HepG2 (cell line): Measurements from ENCODE around the gene HRH3. TPM values are rescaled to one million over a fixed set of nuclear protein-coding genes. Genes with fewer than 3 reads are reported as not detected.

ENCODE experiments used
- FOXA3 ChIP-seq: IDR thresholded peaks from 2 replicates; pipeline ENCODE4 v1.6.1; 2016; ENCODE audit warnings: missing genetic modification reagents, missing compliant biosample characterization
- FOXO1 ChIP-seq: sonication (generic); formaldehyde crosslinking; IDR thresholded peaks from 2 replicates; pipeline ENCODE4 v1.4.0; 2020; ENCODE audit warnings: missing genetic modification reagents
- HNF1A ChIP-seq, 2 experiments: sonication (generic) in 1 of 2; formaldehyde crosslinking in 1 of 2; IDR thresholded peaks; 2 replicates each; pipeline versions ENCODE4 v1.4.0 to v1.6.1; 2016 to 2020; ENCODE audit warnings: borderline replicate concordance in 1 of 2, low read depth in 1 of 2, mild to moderate bottlenecking in 1 of 2, missing genetic modification reagents in 1 of 2
- HNF1B ChIP-seq: sonication (generic); formaldehyde crosslinking; IDR thresholded peaks from 2 replicates; pipeline ENCODE4 v1.5.1; 2020; ENCODE audit warnings: mild to moderate bottlenecking, moderate library complexity, missing genetic modification reagents
- IKZF1 ChIP-seq: fragments of 450-650 bp; IDR thresholded peaks from 2 replicates; pipeline ENCODE4 v1.7.1; 2016
- KDM4B ChIP-seq: sonication (generic); formaldehyde crosslinking; IDR thresholded peaks from 2 replicates; pipeline ENCODE4 v1.4.0; 2020; ENCODE audit warnings: missing genetic modification reagents
- LCORL ChIP-seq, 2 experiments: fragments of 450-650 bp in 1 of 2; sonication (generic) in 1 of 2; formaldehyde crosslinking in 1 of 2; IDR thresholded peaks; 2 replicates each; pipeline versions ENCODE4 v1.5.0 to v1.6.1; 2017 to 2020; ENCODE audit warnings: antibody characterized with exemption in 1 of 2, missing genetic modification reagents in 1 of 2
- MED13 ChIP-seq: sonication (generic); formaldehyde crosslinking; IDR thresholded peaks from 2 replicates; pipeline ENCODE4 v1.5.0; 2020; ENCODE audit warnings: missing genetic modification reagents
- NRL ChIP-seq: sonication (generic); formaldehyde crosslinking; IDR thresholded peaks from 2 replicates; pipeline ENCODE4 v1.5.0; 2020; ENCODE audit warnings: missing genetic modification reagents, mild to moderate bottlenecking, moderate library complexity, borderline replicate concordance
- SMAD9 ChIP-seq: sonication (generic); formaldehyde crosslinking; IDR thresholded peaks from 2 replicates; pipeline ENCODE4 v1.5.1; 2020; ENCODE audit warnings: mild to moderate bottlenecking, missing genetic modification reagents
- ZNF17 ChIP-seq: sonication (generic); formaldehyde crosslinking; IDR thresholded peaks from 2 replicates; pipeline ENCODE4 v1.5.0; 2020; ENCODE audit warnings: mild to moderate bottlenecking, missing genetic modification reagents
- ZNF224 ChIP-seq: sonication (generic); formaldehyde crosslinking; IDR thresholded peaks from 2 replicates; pipeline ENCODE4 v1.5.0; 2020; ENCODE audit warnings: mild to moderate bottlenecking, missing genetic modification reagents
- ZNF713 ChIP-seq: sonication (generic); formaldehyde crosslinking; IDR thresholded peaks from 2 replicates; pipeline ENCODE4 v1.4.0; 2020; ENCODE audit warnings: mild to moderate bottlenecking, missing genetic modification reagents
- ZNF780A ChIP-seq: sonication (generic); formaldehyde crosslinking; IDR thresholded peaks from 2 replicates; pipeline ENCODE4 v1.8.0; 2022; ENCODE audit warnings: mild to moderate bottlenecking, missing genetic modification reagents, moderate library complexity
- polyA plus RNA-seq, 8 experiments: library from polyadenylated mRNA; depleted of rRNA in 3 of 8; stranded (reverse) in 7 of 8; unstranded in 1 of 8; fragments of >200 nt; fragmentation: Illumina TruSeq in 4 of 8; extraction: Trizol in 4 of 8; gene quantifications; 2 replicates each; pipeline versions ENCODE4 v1.2.1 to v1.2.3, GENCODE V29; 2011 to 2016; ENCODE audit warnings: low read depth in 4 of 8, missing spikeins in 1 of 8, mixed read lengths in 1 of 8; ENCODE audit not compliant: insufficient read depth in 1 of 8
- total RNA-seq, 5 experiments: library from RNA; depleted of rRNA; stranded (reverse); fragments of >200 nt; fragmentation: Illumina TruSeq; extraction: Trizol; gene quantifications; 2 replicates each; pipeline ENCODE4 v1.2.3, GENCODE V29; 2016; ENCODE audit warnings: low read depth in 1 of 5
- TF ChIP-seq, protein P1 (sequence below): sonication (generic); formaldehyde crosslinking; IDR thresholded peaks from 2 replicates; pipeline ENCODE4 v1.4.0; 2020; ENCODE audit warnings: missing genetic modification reagents

Gene HRH3
- total and polyA plus RNA-seq, 2 of the 13 experiments (the other 11 are each of a cell fraction or from before 2014, with no cell fraction given), result 0.18 TPM; not detected in 1

GRCh38 chr20:62246431-62246830, 26.4 kb upstream of the HRH3 start (continued):
- TF ChIP-seq HNF1A (IDR thresholded peaks at IDR 0.05; ENCODE audit: low read depth), result no peak
- TF ChIP-seq HNF1A (CRISPR knock-in tag; IDR thresholded peaks at IDR 0.05; ENCODE audit: borderline replicate concordance), result no peak
- TF ChIP-seq ZNF17 (CRISPR knock-in tag), result no peak
- TF ChIP-seq ZNF780A, result peak; percentile 44; the same call in 1 of the 2 replicates
- no peak for TF ChIP-seq IKZF1
- no peak for TF ChIP-seq ZNF224
- TF ChIP-seq SMAD9 (CRISPR knock-in tag), result no peak
- no peak for TF ChIP-seq MED13 (CRISPR knock-in tag)
- TF ChIP-seq NRL (CRISPR knock-in tag), result no peak
- no peak for TF ChIP-seq KDM4B
- TF ChIP-seq FOXA3 (CRISPR knock-in tag), result no peak
- no peak for TF ChIP-seq ZNF713
- TF ChIP-seq, protein P1, sequence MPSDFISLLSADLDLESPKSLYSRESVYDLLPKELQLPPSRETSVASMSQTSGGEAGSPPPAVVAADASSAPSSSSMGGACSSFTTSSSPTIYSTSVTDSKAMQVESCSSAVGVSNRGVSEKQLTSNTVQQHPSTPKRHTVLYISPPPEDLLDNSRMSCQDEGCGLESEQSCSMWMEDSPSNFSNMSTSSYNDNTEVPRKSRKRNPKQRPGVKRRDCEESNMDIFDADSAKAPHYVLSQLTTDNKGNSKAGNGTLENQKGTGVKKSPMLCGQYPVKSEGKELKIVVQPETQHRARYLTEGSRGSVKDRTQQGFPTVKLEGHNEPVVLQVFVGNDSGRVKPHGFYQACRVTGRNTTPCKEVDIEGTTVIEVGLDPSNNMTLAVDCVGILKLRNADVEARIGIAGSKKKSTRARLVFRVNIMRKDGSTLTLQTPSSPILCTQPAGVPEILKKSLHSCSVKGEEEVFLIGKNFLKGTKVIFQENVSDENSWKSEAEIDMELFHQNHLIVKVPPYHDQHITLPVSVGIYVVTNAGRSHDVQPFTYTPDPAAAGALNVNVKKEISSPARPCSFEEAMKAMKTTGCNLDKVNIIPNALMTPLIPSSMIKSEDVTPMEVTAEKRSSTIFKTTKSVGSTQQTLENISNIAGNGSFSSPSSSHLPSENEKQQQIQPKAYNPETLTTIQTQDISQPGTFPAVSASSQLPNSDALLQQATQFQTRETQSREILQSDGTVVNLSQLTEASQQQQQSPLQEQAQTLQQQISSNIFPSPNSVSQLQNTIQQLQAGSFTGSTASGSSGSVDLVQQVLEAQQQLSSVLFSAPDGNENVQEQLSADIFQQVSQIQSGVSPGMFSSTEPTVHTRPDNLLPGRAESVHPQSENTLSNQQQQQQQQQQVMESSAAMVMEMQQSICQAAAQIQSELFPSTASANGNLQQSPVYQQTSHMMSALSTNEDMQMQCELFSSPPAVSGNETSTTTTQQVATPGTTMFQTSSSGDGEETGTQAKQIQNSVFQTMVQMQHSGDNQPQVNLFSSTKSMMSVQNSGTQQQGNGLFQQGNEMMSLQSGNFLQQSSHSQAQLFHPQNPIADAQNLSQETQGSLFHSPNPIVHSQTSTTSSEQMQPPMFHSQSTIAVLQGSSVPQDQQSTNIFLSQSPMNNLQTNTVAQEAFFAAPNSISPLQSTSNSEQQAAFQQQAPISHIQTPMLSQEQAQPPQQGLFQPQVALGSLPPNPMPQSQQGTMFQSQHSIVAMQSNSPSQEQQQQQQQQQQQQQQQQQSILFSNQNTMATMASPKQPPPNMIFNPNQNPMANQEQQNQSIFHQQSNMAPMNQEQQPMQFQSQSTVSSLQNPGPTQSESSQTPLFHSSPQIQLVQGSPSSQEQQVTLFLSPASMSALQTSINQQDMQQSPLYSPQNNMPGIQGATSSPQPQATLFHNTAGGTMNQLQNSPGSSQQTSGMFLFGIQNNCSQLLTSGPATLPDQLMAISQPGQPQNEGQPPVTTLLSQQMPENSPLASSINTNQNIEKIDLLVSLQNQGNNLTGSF (CRISPR knock-in tag), result 0 out of 2 replicates have a peak, but pooled peaks have one; percentile 11
- TF ChIP-seq HNF1B (CRISPR knock-in tag), result peak; percentile 2; the same call in 1 of the 2 replicates
- TF ChIP-seq LCORL (IDR thresholded peaks at IDR 0.05), result no peak
- no peak for TF ChIP-seq LCORL (CRISPR knock-in tag; IDR thresholded peaks at IDR 0.05)
- TF ChIP-seq FOXO1 (CRISPR knock-in tag), result no peak
